Activated CD8-positive, alpha-beta memory T cell treated with anti-CD3 and anti-CD28 coated beads, Interleukin-2, amount 50 U/mL, for 24 hours (primary cell): ENCODE measurements around the gene C13orf42.
"Not testable (repeated sequence)": the region's sequence is repeated elsewhere in the genome, so short reads cannot be mapped to it uniquely, and the experiment has no call there.

Experiments used
- DNase-seq: peaks from one replicate; pipeline ENCODE4 v3.0.0-alpha.2; 2020; ENCODE audit errors: extremely low read depth

C13orf42 gene

GRCh38 chr13:51120873-51121272 is 9.8 kb upstream of the C13orf42 start:
- not testable (repeated sequence) for DNase-seq

DNA sequence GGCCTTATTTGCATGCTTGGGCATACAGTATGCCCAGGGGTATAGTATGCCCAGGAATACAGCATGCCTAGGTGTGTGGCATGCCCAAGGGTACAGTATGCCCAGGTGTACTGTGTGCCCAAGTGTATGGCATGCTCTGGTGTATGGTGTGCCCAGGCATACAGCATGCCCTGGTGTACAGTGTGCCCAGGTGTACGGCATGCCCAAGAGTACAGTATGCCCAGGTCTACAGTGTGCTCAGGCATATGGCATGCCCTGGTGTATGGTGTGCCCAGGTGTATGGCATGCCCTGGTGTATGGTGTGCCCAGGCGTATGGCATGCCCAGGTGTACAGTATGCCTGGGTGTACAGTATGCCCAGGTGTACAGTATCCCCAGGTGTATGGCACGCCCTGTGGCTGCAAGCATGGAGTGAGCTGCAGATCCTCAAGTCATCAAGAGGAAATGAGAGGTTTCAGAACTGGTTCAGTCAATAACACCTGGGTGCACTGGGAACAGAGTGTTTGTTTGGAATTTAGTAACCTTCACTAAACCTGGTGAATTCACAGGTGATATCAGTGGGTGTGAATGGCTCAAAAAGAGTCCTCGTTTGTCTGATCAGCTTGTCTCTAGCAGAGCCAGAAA is 7.8 kb upstream of the C13orf42 start:
- no peak for DNase-seq

- DNase-seq, result no peak
Measured at GRCh38 chr13:51113969-51114368, 2.9 kb upstream of the C13orf42 start.

DNA sequence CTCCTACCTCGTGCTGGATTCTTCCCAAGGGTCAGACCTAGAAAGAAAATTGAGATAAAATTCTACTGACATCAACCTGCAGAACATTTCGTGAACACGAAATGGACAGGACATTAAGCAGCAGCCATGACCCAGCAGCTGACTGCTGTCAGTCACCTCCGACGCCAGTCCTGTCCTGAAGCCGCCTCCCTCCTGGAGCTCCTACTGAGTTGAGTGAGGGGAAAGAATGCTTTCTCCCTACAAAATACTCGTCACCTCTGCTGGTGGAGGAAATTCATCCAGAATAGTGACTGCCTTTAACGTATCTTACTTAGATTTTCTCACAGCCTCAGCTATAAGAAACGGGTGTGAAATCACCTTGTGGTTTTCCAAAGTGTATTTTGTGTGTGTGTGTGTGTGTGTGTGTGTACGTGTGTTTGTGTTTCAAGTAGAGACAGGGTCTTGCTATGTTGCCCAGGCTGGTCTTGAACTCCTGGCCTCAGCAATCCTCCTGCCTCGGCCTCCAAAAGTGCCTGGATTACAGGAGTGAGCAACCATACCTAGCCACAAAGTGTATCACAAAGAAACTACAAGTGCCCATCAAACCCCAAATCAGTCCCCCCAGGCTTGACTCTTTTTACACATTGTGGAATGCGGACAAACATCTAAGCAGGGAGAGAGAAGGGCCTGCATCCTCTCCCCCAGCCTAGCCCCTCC is 2.3 kb upstream of the C13orf42 start:
- no peak for DNase-seq

DNA sequence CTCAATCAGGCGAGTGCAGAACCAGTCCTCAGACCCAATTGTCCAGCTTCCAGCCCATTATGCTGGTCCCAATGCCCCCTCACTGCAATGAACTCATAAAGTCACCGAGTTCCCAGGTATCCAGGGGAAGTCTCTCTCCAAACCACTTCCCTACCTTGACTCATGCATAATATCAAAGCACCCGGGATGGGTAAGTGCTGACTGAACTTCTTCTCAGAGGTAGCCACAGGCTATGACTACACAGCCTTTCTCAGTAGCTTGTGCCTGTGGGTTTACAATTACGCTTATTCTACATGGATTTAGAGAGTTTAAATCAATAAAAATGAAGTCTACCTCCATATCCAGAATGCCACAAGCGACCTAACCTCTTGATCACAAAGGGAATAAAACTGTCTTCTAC is 1.7 kb upstream of the C13orf42 start:
- no peak for DNase-seq

- DNase-seq, result no peak
Measured at GRCh38 chr13:51111997-51112396, 923 bp upstream of the C13orf42 start.

GRCh38 chr13:51107996-51108395 is 3.1 kb downstream of the C13orf42 start:
- DNase-seq, result no peak

- no peak for DNase-seq
Measured at GRCh38 chr13:51105046-51105445, 6.0 kb downstream of the C13orf42 start.

- no peak for DNase-seq
Measured at GRCh38 chr13:51101636-51102235, 9.3 kb downstream of the C13orf42 start.

- no peak for DNase-seq
Measured at GRCh38 chr13:51097353-51098043, 13.6 kb downstream of the C13orf42 start.

GRCh38 chr13:51096131-51096530 is 14.9 kb downstream of the C13orf42 start:
- no peak for DNase-seq

DNA sequence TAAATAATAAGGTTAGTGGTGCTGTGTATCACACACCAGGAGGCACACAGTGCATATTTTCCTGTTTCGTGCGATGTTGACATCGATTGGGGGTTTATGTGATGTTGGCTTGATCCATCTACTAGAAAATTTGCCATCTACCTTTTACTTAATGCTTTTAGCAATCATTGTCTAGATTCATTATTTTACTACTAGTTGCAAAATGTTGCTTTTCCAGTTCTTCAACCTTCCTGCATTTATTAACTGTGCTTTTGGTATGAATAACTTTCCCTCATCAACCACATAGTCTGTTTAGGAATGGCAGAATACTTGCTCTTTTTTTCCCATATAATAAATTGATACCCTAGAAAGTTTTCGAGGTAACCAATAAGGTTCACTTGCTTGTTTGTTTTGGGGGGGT is 17.5 kb downstream of the C13orf42 start:
- no peak for DNase-seq

DNA sequence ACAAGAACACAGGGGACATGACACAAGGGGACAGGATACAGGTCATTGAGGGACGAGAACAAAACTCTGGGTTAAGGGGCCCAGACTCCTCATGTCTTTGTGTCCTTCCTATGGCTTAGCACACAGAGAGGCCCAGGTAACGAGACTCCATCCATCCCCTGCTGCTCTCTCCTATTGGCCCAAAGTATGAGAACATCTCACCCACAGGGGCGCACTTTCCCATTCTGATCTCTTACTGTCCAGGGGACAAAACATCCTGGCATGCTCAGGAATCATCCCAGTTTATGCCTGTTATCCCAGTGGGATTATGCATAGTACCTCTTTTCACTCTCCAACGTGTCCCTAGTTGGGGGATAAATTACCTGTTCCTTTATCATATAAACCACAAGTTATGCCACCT is 19.2 kb downstream of the C13orf42 start:
- no peak for DNase-seq

- no peak for DNase-seq
Measured at GRCh38 chr13:51083706-51084105, 27.4 kb downstream of the C13orf42 start.

DNA sequence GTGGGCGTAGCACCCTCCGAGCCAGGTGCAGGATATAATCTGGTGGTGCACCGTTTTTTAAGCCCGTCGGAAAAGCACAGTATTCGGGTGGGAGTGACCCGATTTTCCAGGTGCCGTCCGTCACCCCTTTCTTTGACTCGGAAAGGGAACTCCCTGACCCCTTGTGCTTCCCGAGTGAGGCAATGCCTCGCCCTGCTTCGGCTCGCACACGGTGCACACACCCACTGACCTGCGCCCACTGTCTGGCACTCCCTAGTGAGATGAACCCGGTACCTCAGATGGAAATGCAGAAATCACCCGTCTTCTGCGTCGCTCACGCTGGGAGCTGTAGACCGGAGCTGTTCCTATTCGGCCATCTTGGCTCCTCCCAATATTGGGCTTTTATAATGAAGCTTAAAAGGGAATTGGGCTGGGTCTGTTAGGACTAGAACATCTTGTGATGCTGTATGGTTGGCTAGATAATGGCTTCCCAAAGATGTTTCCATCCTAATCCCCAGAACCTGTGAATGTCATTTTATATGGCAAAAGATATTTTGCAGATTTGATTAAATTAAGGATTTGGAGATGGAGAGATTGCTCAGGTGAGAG is 30.5 kb downstream of the C13orf42 start:
- not testable (repeated sequence) for DNase-seq

DNA sequence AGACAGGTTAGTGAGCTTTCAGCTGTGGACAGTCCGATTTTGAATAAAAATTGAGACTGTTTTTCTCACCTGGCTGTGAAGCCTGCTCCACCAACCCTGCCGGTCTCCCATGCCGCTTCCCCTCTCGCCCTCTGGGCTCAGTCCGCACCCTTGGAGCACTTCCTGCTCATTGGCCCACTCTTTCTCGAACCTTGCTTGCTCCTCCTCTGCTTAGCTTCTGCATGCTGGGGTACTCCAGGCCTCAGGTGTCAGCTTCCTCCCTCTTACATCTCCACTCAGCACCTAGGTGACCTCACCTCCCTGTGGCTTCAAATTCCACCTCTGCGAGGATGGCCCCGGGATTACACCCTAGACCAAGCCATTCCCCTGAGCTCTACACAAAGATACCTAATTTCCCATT is 39.6 kb downstream of the C13orf42 start:
- no peak for DNase-seq

DNA sequence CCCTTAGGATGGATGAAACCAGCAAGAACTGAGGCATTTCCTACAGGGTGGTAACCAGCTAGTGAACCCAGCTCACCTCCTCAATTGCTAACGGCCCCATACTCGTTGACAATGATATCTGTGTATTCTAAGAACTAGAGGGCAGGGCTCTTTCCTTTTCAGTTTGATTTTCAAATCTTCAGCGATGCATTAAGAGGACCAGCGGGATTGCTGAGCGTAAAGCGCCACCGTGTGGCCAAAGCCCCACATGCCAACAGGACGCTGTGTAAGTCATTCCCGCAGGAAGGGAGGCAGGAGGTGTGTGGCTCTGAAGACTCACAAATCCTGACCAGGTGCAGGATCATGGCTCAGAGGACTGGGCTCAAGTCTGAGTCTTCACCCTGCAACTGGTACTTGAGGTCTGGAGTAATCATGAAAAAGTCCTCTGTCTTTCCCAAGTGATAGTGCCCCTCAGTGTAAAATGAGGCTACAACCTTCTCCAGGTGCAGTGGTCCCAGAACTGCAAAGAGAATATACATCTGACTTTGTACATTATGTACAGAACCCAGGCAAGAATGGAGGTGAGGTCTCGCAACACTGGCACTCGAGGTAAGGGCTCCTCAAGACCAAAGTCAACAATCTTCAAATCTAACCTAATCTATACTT is 40.9 kb downstream of the C13orf42 start:
- peak; percentile 49 for DNase-seq

DNA sequence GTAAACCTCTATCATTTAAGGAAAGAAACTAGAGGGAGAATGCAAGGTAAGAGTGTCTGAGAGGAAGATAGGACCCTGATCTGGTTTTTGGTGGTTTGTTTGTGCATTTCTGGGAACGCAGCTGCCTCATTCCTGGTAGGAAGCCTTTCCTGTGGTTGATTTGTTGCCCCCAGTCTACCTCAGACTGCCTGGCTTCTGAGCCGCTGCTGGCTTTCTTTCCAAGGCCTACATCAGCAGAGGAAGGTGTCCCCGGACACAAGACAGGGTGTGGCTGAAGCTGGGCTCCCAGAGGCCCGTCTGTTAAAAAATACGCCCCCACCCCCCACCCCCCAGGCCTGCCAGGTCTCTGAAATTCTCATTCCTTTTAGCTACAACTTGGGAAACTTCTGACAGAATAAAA is 42.6 kb downstream of the C13orf42 start:
- no peak for DNase-seq

DNA sequence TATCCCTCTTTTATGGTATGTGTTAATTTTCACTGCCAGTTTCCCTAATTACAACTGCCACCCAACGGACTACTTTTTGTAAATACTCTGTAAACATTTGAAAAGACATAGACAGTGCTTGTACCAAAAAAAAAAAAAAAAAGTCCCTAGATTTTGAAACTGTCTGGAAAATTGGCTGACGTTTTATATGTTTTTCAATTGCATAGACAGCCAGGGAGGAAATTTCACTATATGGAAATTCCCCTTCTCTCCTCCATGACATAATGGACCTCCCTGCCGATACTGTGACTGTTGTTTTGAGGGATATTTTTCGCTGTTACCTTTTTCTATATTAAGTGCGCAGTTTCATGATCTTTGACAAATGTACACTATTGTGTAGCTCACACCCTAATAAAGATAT is 43.4 kb downstream of the C13orf42 start:
- no peak for DNase-seq

GRCh38 chr13:51067210-51067701 is 43.8 kb downstream of the C13orf42 start:
- DNase-seq, result no peak

GRCh38 chr13:51066091-51066831 is 44.8 kb downstream of the C13orf42 start:
- no peak for DNase-seq
